DMS153 treated with DMSO at 0.1 percent for 48 hours (cell line): ENCODE data around the gene TFAP2B.

ENCODE experiments used
- DNase-seq: peaks from one replicate; lab custom pipeline; 2025; ENCODE audit not compliant: unreplicated experiment; lab: John Stamatoyannopoulos, UW

The TFAP2B gene

DNA sequence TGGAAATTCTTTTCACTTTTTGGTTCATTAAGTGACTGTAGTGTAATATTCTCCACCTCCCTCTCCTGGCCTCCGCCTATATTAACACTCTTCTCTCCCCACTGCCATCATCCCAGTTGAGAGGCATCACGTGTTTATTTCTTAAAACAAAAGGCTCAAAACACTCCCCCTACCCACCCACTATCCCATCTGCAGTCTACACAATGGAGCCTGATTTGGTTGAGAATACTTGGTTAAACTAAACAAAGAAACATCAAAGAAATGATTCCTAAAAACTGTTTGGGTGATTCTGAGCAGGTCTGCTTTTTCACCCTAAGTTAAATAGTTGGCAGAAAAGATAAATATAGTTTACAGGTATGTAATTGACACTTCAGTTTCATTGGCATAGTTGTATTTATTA, 5.9 kb downstream of the TFAP2B start:
- DNase-seq: no peak

DNA sequence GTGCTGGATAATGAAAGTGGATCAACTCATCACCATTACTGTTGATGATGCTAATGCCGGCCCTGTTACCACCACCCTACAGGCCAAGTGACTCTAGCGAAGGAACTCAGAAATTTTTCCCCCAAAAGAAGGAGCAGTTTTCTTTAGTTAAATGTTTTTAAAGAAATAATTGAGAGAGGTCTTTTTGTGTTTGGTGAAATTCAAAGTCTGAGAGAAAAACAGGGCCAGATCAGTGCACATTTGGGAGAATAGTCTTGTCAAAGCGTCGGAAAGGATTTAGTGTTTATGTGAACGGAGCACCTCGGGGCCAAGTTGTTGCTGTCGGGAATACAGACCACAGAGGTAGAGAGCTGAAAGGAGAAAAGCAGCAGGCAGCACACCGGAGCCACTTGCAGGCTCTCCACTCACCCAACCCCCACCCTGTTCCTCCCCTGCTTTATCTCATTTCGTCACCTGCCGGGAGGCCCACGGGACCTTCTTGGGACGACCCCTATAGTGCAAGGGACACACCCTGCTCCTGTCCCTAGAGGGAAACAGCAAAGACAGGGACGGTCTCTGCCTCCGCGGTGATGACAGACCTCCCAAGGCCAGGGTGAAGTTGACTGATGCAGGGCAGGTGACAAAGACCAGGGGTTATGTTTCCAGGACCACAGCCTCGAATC, 6.8 kb downstream of the TFAP2B start:
- DNase-seq: no peak

DNA sequence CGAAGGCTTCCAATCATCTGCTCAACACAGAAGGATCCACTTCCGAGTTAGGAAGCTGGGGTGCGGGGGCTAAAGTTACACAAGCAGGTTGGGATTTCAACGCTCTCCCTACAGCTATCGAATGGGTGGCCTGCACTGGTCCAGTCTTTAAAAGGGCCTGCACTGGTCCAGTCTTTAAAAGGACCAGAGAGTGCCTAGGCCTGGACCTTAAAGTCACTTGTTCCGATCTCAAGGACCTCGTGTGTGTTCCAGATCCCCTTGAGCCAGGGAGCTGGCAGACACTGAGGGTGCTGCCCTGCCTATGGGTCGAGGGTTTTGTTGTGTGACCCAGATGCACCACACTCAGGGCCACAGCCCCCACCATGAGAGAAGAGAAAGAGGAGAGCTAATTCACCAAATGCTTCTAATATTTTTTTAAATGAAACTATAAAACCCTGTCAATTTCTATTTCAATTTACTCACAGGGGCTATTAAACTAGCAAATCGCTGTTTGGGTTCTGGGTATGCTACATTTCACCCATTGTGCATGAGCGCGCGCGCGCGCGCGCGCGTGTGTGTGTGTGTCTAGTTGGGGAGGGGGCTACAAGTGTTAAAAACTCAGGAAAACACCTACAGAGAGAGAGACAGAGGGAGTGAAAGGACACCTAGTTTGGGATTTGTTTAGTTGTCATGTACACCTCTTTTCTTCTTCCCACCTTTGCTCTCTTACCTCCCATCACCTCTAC, 7.5 kb downstream of the TFAP2B start:
- DNase-seq: no peak

DNA sequence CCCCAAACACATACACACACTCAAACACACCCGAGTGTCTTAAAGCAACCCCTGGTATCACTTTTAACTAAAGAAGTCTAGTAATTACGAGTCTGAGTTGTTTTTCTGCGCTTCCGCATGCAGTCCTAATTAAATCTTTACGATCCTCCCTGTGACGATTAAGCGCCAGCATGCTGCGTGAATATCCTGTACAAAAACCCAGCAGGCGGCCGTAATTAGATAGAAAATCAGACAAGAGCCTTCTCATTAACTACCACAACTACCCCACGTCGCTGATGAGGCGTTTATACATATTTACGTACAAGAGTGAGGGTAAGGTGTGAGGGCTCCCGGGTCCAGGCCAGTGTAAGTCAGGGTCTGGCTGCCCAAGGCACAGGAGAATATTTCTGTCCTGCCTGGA, 8.1 kb downstream of the TFAP2B start:
- DNase-seq: no peak

DNA sequence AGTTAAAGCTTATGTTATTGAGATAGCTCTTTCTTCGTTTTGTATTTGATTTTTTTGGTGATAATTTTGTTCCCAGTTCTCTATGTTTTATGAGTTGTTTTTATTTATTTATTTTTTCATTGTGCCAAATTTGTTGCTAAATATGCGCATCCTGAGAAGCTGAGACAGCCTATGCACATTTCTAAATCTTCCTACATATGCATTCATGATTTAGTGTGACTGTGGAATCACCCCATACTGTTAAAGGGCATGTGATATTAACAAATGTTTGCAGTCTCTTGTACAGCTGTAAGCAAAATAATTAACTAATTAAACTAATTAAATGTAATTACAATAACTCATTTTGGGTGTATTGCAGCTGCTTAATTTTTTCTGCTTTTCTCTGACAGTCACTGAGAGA, 10.4 kb downstream of the TFAP2B start:
- no peak for DNase-seq

DNA sequence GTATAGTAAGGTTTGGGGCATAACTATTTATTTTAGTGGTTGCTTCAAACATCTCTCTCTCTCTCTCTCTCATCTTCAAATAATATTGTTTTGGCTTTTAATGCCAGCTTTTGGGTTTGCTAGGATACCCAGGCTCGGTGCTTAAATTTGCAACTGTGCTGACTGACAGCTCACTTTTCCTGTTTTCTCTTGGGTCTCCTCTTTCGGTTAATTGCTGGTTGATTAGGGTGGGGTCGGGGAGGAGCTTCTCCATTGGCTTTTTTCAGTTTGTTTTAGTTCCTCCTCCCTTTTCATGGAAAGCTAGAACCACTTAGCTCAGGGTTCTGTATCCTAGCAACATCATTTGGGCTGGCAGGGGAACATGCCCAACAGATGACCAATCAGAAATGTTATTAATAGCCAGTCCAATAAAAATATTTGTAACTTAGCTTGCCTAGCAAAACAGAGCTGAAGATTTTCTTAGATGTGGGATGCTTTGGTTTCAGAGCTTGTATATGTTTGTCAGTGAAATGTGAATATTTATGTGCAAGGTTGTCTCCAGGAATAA, 11.3 kb downstream of the TFAP2B start:
- DNase-seq: no peak

DNA sequence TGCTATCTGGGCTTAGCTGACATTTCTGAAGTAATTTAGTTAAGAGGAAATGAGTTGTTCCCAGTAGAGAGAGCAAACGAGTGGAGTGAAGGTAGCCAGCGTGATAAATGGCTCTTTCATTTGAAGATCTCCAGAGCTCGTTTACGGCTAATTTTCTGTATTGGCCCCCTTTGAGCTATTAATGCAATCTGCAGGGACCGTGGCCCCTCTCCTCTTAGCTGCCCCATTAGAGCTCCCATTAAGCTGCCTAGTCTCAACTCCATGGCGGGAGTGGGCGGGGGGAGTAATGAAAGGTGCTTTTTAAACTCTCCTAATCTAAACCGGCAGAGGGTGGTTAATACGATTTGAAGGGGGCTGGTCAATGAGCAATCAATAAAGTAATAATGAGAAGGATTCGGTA, 12.5 kb downstream of the TFAP2B start:
- DNase-seq: no peak

DNA sequence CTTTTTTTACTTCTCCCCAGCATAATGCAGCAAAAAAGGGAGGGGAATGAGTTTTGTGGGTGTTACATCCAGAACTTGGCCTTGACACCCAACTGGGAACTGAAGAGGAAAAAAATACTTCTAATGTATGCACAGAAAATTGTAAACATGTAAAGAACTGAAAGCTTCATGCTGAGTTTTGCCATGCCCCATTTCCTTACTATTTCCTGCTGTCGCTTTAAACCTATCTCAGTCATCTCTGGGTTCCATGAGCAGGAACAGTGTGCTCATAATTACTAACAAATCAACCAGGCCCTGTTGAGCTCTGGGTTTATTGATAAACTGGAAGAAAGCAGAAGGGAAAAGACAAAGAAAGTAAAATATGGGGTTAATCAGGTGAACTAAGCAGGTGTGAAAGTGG, 14.2 kb downstream of the TFAP2B start:
- no peak for DNase-seq

DNA sequence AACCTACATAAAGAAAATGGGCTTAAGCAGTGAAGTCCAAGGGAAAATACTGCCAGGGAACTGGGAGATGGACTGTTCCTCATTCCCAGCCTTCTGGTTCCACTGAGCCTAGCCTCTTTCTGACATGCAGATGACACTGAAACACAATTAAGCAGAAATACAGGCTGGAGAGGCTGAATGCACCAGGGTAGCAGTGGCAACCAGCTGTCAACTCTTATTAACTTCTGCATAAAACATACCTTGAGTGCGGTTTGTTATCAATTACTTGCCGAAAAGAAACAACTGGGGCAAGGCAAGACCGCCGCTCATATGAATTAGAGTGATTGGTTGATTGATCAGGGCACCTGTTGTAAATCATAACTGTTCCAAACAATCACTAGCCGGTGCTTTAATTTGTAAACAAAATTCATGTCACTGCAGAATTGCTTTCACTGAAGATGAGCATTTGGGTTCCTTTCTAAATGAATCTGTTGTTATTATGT, 16.3 kb downstream of the TFAP2B start:
- no peak for DNase-seq

DNA sequence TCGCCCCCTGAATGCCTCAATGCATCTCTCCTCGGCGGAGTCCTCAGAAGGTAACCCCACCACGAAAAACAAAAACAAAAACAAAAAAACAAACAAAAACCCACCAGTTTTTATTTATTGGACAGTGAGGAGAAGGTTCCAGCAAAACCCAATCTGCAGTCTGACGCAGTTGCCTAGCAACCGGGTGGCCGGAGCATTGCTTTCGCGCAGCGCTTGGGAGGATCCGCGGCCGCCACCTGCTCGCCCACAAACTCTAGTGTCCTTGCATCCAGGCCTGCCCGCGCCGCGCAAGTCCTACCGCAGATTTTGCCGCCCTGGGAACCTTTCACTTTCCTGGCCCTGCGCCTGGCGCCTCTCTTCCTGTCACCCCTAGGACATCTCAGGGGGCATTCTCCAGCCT, 17.6 kb downstream of the TFAP2B start:
- DNase-seq: no peak

DNA sequence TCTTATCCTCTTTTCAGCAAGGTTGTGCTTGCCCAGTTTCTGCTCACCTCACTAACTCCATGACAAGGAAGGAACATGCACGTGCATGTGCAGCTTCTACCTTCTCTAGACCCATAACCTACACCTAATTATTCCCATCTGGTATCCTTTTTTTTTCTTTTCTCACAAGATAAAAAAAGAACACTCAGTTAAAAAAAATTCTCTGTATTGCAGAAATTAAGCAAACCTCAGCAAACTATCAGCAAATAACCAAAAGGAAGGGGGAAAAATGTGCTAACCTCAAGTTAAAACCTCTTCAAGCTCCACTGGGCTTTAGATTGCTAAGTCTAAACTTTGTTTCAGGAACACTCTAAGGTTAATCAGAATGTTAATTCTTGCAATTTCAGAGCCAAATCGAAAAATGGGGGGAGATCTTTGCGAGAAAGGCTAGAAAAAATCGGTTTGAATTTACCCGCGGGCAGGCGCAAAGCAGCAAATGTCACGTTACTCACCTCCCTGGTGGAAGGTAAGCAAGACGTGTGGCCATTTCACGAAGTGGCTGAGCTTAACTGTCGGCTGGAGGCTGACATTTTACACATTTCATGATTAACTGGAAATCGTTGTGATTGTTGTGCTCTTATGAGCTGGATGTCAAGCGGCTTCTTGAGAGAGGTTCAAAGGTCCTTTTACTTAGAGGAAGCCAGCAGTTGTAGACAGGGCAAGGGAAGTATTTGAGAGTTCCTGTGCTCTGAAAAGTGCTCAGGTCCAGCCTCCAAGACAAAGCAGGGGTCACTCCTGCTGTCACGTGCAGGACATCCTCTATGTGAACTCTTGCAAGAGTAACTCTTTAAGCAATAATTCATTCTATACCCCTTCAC, 19.1 kb downstream of the TFAP2B start:
- DNase-seq: no peak

DNA sequence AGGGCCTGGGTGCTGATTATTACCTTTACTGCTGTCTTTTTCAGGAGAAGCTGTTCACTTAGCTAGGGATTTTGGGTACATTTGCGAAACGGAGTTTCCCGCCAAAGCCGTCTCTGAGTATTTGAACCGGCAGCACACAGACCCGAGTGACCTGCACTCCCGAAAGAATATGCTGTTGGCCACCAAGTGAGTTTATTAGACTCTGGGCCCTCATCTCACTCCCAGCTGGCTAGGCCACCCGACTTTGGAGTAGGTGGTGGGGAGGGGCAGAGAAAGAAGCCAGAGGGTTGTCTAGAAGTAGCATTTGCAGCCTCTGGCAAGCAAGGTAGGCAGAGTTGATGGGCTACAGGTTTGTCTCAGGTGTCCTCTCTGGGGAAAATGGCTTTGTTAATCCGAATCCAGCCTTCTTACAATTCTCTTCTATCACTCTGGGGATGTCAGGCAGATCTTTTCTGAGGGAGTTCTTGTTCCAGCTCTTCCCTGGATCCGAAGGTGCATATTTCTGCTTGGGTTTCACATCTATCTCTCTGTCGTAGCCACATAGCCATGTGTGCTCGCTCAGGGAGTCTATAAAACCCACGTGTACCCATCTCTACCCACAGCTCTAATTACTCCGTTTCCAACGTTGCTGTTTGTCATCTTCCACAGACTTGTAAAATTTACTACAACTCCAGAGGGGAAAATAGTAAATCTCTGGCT, 21.6 kb downstream of the TFAP2B start:
- DNase-seq: no peak

DNA sequence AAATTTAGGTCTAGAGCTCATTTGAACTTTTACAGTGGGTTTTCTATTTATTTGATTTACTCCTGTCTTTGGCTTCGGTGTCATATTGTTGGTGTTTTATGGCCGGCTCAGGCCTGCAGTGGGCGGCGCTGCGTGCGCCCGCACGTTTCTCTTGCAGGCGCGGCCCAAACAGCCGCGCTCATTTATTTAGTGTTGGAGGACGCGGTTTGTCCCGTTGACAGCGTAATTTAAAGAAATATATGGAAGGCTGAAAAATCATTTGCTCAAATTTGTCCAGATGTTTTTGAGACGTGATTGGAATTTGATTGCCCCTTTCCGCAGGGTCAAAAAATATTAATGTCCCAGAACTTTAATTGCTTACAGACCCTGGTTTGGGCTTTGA, 22.1 kb downstream of the TFAP2B start:
- no peak for DNase-seq

DNA sequence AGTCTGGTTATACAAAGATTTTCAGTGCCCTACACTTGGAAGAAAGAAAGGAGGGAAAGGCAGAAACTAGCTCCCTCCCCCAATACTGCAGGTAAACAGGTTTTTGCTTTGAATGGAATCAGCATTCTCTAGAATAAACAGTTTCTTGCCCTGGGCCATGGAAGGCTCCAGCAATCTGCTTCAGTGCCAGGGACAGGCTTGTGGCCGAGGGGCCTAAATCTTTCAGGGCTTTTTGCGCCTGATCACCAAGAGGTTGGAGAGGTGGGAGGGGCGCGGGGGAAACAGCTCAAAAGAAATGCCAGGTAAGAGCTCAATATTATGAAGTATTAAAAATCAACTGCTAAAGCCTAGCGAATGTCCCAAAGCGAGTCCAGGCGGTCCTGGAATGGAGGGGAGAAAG, 23.8 kb downstream of the TFAP2B start:
- no peak for DNase-seq

DNA sequence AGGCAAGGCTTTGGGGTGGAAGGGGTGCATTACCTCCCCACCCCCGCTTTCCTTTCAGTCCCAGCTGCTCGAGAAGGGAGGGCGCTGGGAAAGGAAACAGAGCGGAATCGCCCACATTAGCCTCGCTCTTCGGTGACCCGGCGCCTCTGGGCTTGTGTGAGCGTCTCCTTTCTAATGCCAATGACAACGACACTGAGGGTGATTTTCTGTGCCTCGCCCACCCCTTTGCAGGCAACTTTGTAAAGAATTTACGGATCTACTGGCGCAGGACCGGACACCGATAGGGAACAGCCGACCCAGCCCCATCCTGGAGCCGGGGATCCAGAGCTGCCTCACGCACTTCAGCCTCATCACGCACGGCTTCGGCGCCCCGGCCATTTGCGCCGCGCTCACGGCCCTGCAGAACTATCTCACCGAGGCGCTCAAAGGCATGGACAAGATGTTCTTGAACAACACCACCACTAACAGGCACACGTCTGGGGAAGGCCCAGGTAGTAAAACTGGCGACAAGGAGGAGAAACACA, 24.3 kb downstream of the TFAP2B start:
- DNase-seq: no peak

DNA sequence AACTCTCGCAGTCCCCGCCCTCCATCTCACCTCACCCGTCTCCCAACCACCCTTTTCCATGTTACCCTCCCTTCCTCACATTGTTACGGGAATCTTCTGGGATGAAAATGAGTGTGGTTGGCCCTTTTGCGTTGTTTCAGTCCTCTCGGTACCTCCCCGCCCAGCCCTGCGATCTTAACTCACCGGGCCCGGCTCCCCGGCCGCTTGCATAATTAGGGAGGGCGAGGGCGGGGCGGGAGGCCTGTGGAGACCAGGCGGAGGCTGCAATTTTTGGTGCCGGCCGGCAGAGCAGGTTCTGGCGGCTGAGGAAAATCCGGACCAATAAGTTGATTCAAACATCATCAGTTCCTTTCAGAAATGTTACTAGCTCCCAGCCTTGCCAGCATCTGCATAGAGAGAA, 25.2 kb downstream of the TFAP2B start:
- no peak for DNase-seq

DNA sequence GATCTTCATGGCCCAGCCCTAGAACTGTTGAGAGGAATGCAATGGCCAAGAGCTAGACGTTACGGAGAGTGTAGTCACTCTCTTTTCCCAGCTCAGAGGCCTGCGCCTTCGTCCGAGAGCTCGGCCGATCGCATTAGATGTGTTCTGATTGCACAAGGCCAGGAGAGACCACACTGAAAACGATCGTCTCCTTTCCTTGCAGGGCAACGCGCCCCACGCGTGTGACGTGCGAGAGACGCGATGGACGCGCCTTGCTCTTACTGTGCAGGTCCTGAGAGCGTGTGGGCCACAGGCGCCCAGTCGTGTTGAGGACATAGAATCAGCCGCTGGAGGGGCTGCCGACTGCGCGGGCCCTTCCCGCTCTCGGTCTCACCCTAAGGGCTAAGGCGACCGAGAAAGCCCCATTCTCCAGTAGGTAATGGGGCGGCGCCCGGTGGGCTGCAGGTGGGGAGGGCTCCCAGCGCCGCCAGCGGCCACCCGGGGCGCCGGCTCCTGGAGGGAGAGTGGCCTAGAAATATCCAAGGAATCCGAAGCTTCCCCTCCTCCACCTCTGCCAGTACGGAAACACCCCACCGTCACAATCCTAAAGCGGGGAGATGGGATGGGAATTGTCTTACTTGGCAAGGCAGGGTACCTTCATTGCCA, 26.9 kb downstream of the TFAP2B start:
- DNase-seq: no peak

DNA sequence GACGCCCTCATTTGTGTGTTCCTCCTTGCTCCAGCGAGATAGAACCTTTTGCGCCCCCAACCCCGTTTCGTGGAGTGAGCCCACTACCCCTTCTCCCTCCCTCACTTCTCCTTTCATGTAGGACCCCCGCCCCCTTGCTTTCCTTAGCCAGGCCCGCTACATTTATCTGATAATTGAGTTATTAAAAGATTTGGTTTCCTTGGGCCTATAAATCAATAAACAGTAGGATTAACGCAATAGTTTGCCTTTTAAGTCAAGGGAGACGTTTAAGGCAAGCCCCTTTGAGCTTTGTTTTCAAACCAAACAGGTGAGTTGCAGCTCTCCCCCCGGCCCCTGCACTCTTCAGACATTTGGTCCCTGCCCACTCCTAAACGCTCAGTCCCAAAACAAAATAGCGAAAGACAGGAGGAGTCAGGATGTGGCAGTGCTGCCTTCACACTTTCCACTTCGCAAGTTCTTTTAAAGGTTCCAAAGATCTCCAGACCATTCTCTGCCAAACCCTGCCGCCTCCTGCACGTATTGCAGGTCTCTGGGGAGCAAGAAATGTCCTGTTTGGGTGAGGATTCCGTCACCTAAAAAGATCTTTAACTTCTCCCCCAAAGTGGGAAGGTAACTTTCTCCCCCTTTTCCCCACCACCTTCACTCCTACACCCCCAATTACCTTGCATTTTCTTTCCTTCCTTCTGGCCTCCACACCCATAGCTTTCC, 27.6 kb downstream of the TFAP2B start:
- DNase-seq: no peak

DNA sequence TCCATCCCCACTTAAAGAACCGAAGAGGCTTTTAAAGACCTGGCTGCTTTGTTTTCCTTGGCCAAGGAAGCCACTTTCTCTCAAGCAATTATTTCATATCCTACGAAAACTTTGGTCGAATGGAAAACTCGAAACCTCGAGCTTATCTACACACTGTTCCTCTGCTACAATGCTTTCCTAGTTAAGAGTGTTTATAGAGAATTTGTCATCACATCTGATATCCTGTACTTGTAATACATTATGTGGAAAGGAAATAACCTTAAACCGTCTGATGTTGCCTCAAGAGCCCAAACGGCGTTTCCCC, 28.1 kb downstream of the TFAP2B start:
- no peak for DNase-seq
